Gastroesophageal sphincter (tissue), 4 donors: ENCODE data around the gene SIX2. TPM values are rescaled to one million over a fixed set of nuclear protein-coding genes. Genes with fewer than 3 reads are reported as not detected.

Experiments used
- ATAC-seq: fragments of 150-250 bp; one replicate; pipeline ENCODE4 v1.9.1; 2016; ENCODE audit warnings: mild to moderate bottlenecking, moderate library complexity
- H3K27ac ChIP-seq, 4 donors: fragments of 200-600 bp; sonication (generic) in 3 of 4; 1 replicate in 3 of 4; 2 replicates in 1 of 4; pipeline ENCODE4 v1.5.1; 2016 to 2019
- H3K27me3 ChIP-seq: fragments of 200-600 bp; sonication (generic); one replicate; pipeline ENCODE4 v1.5.1; 2019
- H3K36me3 ChIP-seq, 2 donors: fragments of 200-600 bp; sonication (generic); one replicate each; pipeline ENCODE4 v1.5.1; 2019; ENCODE audit warnings: control low read depth in 1 of 2
- H3K4me1 ChIP-seq, 3 donors: fragments of 200-600 bp; sonication (generic); 1 replicate in 2 of 3; 2 replicates in 1 of 3; pipeline ENCODE4 v1.5.1; 2016 to 2019; ENCODE audit warnings: control low read depth in 2 of 3
- H3K4me3 ChIP-seq, 2 donors: fragments of 200-600 bp; sonication (generic); one replicate each; pipeline ENCODE4 v1.5.1; 2019; ENCODE audit warnings: mild to moderate bottlenecking in 1 of 2, moderate library complexity in 1 of 2
- H3K9me3 ChIP-seq, 3 donors: fragments of 200-600 bp; sonication (generic); one replicate each; pipeline ENCODE4 v1.5.1; 2017 to 2019; ENCODE audit warnings: control low read depth in 2 of 3
- EP300 ChIP-seq: sonication (generic); formaldehyde crosslinking; IDR thresholded peaks from one replicate; pipeline ENCODE4 v1.6.1; 2017; ENCODE audit warnings: antibody characterized with exemption, mild to moderate bottlenecking
- POLR2A ChIP-seq, 2 donors: fragments of 450-650 bp; IDR thresholded peaks; one replicate each; pipeline ENCODE4 v1.6.1; 2017; ENCODE audit warnings: antibody characterized with exemption in 2 of 2, mild to moderate bottlenecking in 2 of 2, moderate library complexity in 1 of 2
- POLR2AphosphoS5 ChIP-seq: sonication (generic); formaldehyde crosslinking; IDR thresholded peaks from one replicate; pipeline ENCODE4 v1.6.1; 2017; ENCODE audit warnings: antibody characterized with exemption
- WGBS, 2 donors: methylation state at CpG; one replicate each; pipeline ENCODE4 v1.1.5; 2018; ENCODE audit warnings: low coverage in 1 of 2; 5-methylcytosine and 5-hydroxymethylcytosine counted together
- total RNA-seq, 4 donors: library from RNA; depleted of rRNA; stranded (reverse); fragments of >200 nt; gene quantifications; one replicate each; pipeline ENCODE4 v1.1.0, GENCODE V29; 2016
- TF ChIP-seq, protein P1 (sequence below), 4 experiments: fragments of 200-600 bp in 2 of 4; fragments of 450-650 bp in 2 of 4; sonication (generic) in 1 of 4; IDR thresholded peaks; one replicate each; pipeline ENCODE4 v1.5.1; 2017 to 2019; ENCODE audit warnings: antibody characterized with exemption in 4 of 4, mild to moderate bottlenecking in 2 of 4, moderate library complexity in 2 of 4

Gene SIX2
- total RNA-seq, 4 donors from 2014 or later = 1.2 to 1.7 (median 1.5) TPM; not detected in 1

DNA sequence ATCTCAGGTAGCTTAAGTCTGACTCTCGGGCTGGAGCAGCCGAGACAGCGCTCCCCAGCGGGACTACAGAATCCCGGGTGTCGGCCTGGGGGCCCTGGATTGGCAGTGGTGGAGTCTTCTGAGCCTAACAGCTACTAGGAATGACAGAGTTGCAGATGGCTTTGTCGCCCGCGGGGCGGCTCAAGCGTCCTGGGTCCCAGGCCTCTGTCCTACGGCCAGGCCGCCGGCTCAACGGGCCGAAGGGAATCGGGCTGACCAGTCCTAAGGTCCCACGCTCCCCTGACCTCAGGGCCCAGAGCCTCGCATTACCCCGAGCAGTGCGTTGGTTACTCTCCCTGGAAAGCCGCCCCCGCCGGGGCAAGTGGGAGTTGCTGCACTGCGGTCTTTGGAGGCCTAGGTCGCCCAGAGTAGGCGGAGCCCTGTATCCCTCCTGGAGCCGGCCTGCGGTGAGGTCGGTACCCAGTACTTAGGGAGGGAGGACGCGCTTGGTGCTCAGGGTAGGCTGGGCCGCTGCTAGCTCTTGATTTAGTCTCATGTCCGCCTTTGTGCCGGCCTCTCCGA, 8.8 kb downstream of the SIX2 start:
- H3K4me3 ChIP-seq = peak overlapping the region in 1 of 2 donors; percentile 35
- ATAC-seq = peak; percentile 16
- peaks cover 100% of the 10 kb centered on the region for H3K27me3 ChIP-seq

DNA sequence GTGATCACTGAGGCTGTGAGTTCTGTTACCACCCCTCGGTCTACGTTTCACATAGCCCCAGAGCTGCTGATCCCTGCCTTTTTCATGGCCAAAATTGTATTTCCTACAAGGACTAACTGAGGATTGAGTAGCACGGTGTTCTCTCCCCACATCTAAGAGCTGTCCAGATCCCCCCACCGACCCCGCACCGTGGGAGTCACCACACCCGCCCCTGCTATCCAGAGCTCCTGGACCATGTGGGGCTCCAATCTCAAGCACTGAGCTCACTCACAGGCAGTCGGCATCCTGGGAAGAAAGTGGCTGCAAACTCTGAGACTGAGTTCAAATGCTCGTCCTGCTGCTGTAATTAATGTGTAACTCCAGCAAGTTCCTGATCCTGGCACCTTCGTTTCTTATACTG, 9.7 kb downstream of the SIX2 start:
- Histone ChIP-seq H3K36me3 (no peaks in the 10 kb centered on the region), H3K4me1 (peaks cover 0 to 32% (median 19%) of the 10 kb centered on the region in 3 donors), H3K9me3 (no peaks in the 10 kb centered on the region), H3K27ac (no peak overlapping the region), H3K27me3 (peaks cover 99% of the 10 kb centered on the region), H3K4me3 (no peak overlapping the region)
- WGBS, 2 donors = 69 to 100% methylated on average over 1 to 5 of the region's 10 CpGs
- ATAC-seq = no peak
- TF ChIP-seq EP300 = no peak
- TF ChIP-seq, protein P1, sequence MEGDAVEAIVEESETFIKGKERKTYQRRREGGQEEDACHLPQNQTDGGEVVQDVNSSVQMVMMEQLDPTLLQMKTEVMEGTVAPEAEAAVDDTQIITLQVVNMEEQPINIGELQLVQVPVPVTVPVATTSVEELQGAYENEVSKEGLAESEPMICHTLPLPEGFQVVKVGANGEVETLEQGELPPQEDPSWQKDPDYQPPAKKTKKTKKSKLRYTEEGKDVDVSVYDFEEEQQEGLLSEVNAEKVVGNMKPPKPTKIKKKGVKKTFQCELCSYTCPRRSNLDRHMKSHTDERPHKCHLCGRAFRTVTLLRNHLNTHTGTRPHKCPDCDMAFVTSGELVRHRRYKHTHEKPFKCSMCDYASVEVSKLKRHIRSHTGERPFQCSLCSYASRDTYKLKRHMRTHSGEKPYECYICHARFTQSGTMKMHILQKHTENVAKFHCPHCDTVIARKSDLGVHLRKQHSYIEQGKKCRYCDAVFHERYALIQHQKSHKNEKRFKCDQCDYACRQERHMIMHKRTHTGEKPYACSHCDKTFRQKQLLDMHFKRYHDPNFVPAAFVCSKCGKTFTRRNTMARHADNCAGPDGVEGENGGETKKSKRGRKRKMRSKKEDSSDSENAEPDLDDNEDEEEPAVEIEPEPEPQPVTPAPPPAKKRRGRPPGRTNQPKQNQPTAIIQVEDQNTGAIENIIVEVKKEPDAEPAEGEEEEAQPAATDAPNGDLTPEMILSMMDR (IDR thresholded peaks at IDR 0.05) = no peak
- TF ChIP-seq POLR2AphosphoS5 = no peak
- no peak for TF ChIP-seq POLR2A (IDR thresholded peaks at IDR 0.05)

More for the DNA sequence above, 8.8 kb downstream of the SIX2 start:
- Histone ChIP-seq H3K36me3 (no peaks in the 10 kb centered on the region), H3K9me3 (no peaks in the 10 kb centered on the region), H3K4me1 (peaks cover 0 to 41% (median 23%) of the 10 kb centered on the region in 3 donors), H3K27ac (no peak overlapping the region)
- TF ChIP-seq EP300 (no peak), POLR2A (IDR thresholded peaks at IDR 0.05) (no peak), POLR2AphosphoS5 (no peak)
- TF ChIP-seq, protein P1 (IDR thresholded peaks at IDR 0.05) = no peak
- WGBS, 2 donors = no CpG with 5 or more reads among the region's 36 CpGs

DNA sequence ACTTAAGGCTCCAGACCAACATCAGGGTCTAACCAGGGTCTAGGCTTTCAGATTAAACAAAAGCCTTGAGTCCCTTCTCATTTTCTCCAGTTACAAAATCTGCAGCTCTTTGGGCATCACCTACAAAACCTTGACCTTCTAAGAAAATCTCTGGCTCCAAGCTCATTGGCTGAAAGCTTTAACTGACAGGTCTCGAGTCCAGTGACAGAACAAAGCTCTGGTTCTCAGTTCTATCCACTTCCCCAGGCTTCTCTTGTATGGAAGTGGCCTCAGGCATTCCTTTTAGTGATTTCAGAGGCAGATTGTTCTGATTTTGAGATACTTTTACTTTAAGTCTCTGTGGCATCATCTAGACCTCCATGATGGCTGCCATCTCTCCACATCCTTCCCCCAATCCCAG, 11.3 kb downstream of the SIX2 start:
- TF ChIP-seq POLR2AphosphoS5 = no peak
- Histone ChIP-seq H3K27ac (no peak overlapping the region), H3K9me3 (no peaks in the 10 kb centered on the region), H3K4me1 (peaks cover 0 to 20% (median 10%) of the 10 kb centered on the region in 3 donors), H3K4me3 (no peak overlapping the region), H3K36me3 (no peaks in the 10 kb centered on the region), H3K27me3 (peaks cover 98% of the 10 kb centered on the region)
- no peak for ATAC-seq
- 88 to 100% methylated on average over 1 of the region's 1 CpG for WGBS, 2 donors

DNA sequence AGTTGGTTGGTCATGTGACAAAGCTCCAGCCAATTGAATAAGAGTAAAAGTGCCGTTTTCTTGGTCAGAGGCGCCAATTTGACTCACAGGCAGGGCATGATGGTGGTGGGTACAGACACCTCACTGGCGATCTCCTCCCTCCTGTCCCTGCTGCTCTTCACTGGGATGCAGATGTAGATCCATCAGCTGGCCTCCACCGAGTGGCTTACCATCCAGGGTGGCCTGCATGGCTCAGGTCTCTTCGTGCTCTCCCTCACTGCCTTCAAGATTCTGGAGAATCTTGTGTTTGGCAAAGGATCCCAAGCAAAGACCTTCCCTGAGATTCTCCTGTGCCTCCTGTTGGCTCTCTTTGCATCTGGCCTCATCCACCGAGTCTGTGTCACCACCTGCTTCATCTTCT, 12.9 kb downstream of the SIX2 start:
- TF ChIP-seq POLR2A (IDR thresholded peaks at IDR 0.05) = no peak
- TF ChIP-seq, protein P1 (IDR thresholded peaks at IDR 0.05) = no peak
- no peak for TF ChIP-seq POLR2AphosphoS5
- TF ChIP-seq EP300 = no peak
- Histone ChIP-seq H3K9me3 (peaks cover 0 to 14% (median 0%) of the 10 kb centered on the region in 3 donors), H3K27ac (no peak overlapping the region), H3K27me3 (peaks cover 89% of the 10 kb centered on the region), H3K4me3 (no peak overlapping the region), H3K4me1 (peaks cover 0 to 12% (median 6%) of the 10 kb centered on the region in 3 donors), H3K36me3 (no peaks in the 10 kb centered on the region)
- no peak for ATAC-seq
- WGBS, 2 donors = 92 to 100% methylated on average over 1 to 2 of the region's 6 CpGs

DNA sequence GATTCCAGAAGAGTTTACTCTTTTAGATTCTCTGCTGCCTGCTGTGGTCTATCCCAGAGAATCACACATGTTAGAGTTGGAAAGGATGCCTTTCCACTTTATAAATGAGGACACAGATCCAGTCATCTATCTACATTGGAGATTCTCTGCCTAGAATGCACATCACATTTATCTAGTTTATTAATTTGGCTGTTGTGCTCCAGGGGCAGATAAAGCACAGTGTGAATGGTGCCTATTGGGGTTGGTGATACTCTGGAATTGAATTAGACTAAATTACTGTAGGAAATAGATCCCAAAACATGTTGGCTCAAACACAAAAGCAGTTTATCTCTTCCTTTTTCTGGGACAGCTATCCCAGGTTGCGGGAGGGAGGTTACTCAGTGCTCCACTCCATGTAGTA, 14.9 kb downstream of the SIX2 start:
- no peak for ATAC-seq
- H3K9me3 ChIP-seq = peaks cover 0 to 19% (median 0%) of the 10 kb centered on the region in 3 donors
- peaks cover 81% of the 10 kb centered on the region for H3K27me3 ChIP-seq
- no peaks in the 10 kb centered on the region for H3K36me3 ChIP-seq
- no peaks in the 10 kb centered on the region for H3K4me1 ChIP-seq
- WGBS, 2 donors = 57 to 100% methylated on average over 1 of the region's 1 CpG
- H3K27ac ChIP-seq = no peak overlapping the region
- TF ChIP-seq EP300 = no peak
- TF ChIP-seq POLR2A (IDR thresholded peaks at IDR 0.05) = no peak
- no peak for TF ChIP-seq POLR2AphosphoS5
- TF ChIP-seq, protein P1 (IDR thresholded peaks at IDR 0.05) = no peak
- no peak overlapping the region for H3K4me3 ChIP-seq
